HG03521 (cell line): ENCODE results near the gene SLC4A4.
"Not testable (repeated sequence)": the region's sequence is repeated elsewhere in the genome, so short reads cannot be mapped to it uniquely, and the experiment has no call there.

Experiments
- ATAC-seq: cut with Tn5 transposase; IDR thresholded peaks from one replicate; pipeline ENCODE4 v1.9.1; 2021; ENCODE audit warnings: mild to moderate bottlenecking, moderate library complexity; ENCODE audit not compliant: unreplicated experiment

Gene SLC4A4

DNA sequence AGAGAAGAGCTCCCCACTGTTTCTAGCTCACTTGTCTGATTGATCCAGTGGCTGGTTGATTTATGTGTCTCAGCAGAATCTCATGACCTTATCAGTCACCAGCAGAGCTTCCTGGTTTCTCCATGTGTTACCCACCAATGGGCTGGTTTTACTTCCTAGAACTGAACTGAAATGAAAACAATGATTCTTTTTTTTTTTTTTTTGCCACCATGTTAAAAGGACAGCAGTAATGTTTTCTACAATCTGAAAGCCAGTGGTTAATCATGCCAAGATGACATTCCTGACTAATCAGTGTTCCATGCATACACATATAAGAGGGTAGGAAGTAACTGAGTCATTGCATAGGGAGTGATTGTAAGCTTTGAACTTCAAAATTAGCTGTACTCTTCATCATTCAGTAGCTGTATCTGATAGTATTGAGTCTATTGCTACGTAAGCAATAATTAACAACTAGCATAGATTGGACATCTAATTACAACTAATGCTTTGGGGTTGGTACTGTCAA, 67.7 kb downstream of the SLC4A4 start:
- no peak for ATAC-seq

GRCh38 chr4:71408961-71409360, 70.1 kb downstream of the SLC4A4 start:
- ATAC-seq, result not testable (repeated sequence)

- ATAC-seq, result no peak
Measured at GRCh38 chr4:71411981-71412380, 73.2 kb downstream of the SLC4A4 start.

DNA sequence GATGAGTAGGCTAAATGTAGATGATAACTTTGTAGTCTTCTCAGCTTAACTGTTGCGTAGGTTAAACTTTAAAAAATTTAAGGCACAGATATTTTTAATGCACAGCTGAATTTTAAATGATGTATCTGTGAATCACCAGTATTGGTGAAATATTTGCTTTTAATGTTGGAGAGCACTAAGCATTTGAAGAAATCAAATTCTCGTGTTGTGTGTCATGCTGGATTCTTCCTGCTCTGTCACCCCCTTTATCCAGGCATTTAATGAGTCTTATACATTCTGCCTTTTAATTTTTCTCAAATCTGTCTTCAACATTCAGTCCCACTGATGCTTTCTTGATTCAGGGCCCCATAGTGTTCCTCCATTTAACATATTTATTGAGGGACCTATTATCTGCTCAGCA, 76.7 kb downstream of the SLC4A4 start:
- no peak for ATAC-seq

DNA sequence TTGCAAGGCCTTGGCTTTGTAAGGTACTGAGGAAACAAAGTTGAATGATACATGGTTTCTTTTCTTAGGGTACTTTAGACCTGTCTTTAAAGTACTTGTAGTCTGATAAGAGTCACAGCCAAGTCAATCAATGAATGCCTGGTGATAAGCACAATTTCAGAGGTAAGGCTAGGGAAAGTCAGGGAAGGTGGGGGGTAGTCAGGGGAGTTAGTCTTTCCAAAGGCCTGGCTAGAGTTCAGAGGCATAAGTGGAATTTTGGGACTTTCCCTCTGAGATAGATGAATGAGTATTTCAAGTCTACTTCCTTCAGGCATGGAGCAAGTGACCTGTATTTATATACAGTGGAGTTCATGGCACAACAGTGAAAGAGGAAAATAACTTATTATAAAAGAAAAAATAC, 78.3 kb downstream of the SLC4A4 start:
- no peak for ATAC-seq

DNA sequence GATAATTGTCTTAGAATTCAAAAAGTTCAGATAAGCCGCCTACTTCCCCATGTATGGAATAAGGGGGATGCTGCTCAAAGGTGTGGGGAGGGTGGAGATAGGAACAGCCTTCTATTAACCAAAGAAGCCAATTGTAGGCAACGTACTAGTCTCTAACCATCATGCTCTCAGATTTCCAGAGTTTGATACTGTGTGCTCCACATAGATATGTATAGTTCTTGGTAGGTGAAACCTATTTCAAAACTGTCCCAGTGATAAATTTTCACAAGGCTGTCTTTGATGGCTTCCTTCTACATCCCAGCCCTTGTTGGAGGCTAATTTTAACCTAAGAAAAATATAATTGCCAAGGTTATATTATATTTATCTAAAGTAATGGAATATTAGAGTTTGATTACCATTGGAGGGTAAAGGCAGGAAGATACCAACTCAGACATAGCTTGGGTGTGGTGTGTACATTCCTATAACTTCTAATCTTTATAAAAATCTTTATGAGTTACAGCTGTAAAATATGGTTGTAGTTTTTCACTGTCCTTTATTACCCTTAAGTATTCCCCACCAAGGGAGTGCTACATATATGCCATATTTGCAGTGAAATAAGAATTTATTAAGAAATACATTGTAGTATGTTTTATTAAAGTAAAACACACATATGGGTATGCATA, 87.7 kb downstream of the SLC4A4 start:
- ATAC-seq, result no peak

GRCh38 chr4:71429106-71429505, 90.3 kb downstream of the SLC4A4 start:
- no peak for ATAC-seq

GRCh38 chr4:71429962-71430361, 91.1 kb downstream of the SLC4A4 start:
- ATAC-seq, result no peak

GRCh38 chr4:71430609-71431008, 91.8 kb downstream of the SLC4A4 start:
- ATAC-seq, result no peak

DNA sequence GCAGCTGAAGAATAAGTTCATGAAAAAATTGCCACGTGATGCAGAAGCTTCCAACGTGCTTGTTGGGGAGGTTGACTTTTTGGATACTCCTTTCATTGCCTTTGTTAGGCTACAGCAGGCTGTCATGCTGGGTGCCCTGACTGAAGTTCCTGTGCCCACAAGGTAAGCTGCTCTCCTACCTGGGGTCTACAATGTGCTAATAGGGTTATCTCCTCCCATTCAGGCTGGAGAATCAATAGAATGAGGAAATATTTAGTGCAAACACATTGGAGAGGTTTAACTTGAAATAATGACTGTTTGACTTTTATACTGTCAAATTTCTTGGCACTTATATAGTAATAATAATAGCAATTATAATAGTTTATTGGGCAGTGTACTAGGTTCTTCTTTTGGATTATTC, 101.8 kb downstream of the SLC4A4 start:
- ATAC-seq, result no peak

DNA sequence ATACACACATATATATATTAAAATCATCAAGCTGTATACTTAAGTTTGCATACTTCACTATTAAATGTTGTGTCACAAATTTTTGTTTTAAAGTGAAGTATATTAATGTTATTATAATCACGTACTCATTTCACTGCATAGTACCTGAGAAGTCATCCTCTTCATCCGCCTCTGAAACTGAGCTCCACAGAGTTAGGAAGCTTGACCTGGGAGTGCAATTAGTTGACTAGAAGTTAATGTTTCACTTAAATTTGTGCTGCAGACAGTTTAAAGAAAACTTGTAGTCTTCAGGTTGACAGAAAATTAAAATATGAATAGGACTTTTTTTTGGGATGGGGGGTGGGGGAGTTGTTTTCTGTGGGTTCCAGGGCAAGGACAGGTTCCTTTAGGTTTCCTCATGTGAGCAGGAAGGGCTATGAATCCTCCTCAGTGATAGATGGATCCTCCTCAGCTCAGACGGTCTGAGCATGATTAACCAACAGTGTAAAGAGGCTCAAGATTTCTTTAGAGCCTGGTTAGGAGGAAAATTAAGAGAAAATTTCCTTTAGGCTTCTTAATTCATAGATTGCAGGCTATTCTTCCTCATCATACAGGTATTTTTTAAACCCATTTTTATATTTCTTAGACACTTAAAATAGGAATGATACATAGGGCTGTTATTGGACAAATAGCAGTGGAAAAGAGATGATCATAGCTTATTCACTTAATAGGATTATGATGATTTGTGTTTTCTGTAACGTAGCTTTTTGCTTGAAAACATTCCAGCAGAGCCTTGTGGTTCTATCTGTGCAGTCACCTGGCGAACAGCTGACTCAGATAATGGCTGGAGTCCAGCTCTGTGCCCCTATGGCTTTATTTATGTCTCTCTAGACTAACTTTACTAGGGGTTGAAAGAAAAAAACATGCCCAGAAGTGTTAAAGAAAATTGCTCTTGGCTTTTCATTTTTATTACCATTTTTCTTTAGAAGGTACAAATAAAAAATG, 102.7 kb downstream of the SLC4A4 start:
- ATAC-seq, result no peak

GRCh38 chr4:71442336-71442735, 103.5 kb downstream of the SLC4A4 start:
- ATAC-seq, result no peak

DNA sequence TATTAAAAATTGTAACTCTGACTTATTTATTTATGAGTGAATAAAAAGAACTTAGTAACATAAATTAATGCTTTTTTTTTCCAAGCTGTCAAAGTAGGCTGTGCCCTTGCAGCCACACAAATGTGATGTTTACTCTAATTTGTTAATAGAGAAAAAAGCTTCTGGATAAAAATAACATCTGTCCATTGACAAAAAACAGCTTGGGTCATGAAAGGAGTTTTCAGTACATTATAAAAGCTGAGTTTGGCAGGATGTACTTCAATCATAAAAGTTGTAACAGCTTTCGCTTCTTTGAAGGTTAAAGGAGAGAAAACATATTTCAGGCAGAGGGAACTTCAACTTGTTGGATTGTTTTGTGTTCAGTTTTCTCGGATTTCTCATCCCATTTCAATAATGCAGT, 105.6 kb downstream of the SLC4A4 start:
- ATAC-seq, result no peak

DNA sequence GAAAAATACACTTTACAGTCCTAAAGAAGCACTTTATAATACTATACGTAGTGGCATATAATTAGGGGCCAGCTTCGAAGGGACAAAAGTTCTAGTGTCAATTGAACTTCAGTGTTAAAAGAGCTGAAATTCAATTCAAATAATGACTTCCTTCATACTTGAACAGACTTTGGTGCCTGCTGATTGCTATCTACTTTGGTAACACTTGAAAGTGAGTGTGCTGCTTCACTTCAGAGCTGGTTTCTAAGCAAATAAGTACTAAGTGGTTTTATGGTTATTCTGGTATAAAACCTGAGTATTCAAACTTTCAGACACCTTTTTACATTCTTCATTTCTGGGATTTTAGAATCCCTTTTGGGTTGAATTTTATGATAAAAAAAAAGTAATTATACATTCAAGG, 107.0 kb downstream of the SLC4A4 start:
- no peak for ATAC-seq

GRCh38 chr4:71446479-71447081, 107.8 kb downstream of the SLC4A4 start:
- no peak for ATAC-seq

GRCh38 chr4:71449040-71449439, 110.2 kb downstream of the SLC4A4 start:
- no peak for ATAC-seq

- ATAC-seq, result no peak
Measured at GRCh38 chr4:71449878-71450277, 111.1 kb downstream of the SLC4A4 start.

DNA sequence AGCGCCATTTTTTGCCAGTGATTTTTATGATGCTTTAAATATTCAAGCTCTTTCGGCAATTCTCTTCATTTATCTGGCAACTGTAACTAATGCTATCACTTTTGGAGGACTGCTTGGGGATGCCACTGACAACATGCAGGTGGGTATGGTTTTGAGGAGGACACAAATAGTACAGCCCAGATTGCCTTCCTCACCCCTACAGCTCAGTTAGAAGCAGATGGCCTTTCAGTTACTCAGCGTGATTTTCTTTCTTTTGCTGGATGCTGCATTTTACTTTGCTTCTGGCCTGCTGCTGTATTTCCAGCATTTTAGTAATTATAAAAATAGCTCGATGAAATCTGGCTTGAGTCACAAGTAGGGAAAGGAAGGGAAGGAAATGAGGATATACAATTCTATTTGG, 114.7 kb downstream of the SLC4A4 start:
- ATAC-seq, result no peak

DNA sequence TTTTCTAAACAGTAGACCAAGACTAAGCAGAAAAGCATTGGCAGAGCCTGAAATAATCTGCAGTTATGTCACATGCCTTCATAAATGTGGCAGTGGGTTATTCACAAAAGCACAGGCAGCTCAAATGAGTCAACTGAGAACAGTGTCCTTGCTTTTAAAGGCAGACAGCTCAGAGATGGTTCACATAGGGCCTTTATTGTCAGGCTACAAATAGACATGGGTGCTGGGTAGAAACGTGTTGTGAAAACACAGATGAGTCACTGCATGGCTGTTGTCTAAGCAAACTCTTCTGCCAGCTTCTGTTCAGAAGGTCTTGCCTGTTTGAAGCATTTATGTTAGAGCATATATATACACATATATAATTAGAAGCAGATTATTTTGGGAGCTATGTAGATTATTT, 118.0 kb downstream of the SLC4A4 start:
- ATAC-seq, result no peak

GRCh38 chr4:71460371-71460770, 121.6 kb downstream of the SLC4A4 start:
- ATAC-seq, result no peak

DNA sequence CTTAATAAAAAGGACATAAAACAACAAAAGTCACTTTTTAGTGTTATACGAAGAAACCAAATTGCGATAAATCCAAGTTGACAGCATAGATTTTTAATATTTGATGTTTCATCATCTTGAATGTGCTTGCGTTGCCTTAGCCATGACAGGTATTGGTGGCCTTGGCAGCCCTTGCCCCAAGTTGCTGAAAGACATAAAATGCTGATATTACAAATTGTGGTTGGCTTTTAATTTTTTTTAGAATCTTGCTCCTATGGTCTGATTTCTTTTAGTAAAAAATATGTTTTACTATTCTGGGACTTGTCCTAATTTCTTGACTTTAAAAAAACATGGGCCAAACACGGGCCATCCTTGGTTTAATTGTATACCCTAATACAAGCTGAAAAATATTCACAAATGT, 122.6 kb downstream of the SLC4A4 start:
- no peak for ATAC-seq

GRCh38 chr4:71466775-71467174, 128.0 kb downstream of the SLC4A4 start:
- ATAC-seq, result no peak
